DND-41 (cell line): ENCODE measurements around the gene PDE4B.

ENCODE experiments used
- EZH2 ChIP-seq: IDR thresholded peaks from 3 replicates; pipeline ENCODE4 v1.6.1; 2012; ENCODE audit warnings: borderline replicate concordance, low read depth, mild to moderate bottlenecking, moderate library complexity, low read length, inconsistent platforms; ENCODE audit not compliant: severe bottlenecking
- TF ChIP-seq, protein P1 (sequence below): IDR thresholded peaks from 2 replicates; pipeline ENCODE4 v1.5.1; 2012; ENCODE audit warnings: borderline replicate concordance, low read length, moderate library complexity, mild to moderate bottlenecking; ENCODE audit not compliant: poor library complexity, severe bottlenecking; ENCODE audit errors: extremely low read depth

DNA sequence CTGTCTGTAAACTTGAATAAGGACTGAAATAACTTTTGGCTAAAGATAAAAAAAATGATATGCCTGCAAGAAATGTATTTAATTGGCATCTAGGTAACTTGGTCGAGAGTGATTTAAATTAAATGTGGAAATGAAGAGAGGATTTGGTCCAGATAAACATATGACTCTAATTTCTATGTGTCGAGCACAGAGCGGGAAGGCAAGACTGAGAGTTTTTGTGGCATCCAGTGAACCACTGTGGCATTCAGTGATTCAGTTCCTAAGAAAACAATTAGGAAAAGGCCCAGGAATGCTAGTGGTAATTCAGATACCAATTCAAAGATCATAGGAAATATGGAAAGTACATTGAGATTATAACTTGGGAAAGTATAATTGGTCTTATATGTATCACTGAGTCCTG, 39.6 kb downstream of the PDE4B start:
- TF ChIP-seq, protein P1, sequence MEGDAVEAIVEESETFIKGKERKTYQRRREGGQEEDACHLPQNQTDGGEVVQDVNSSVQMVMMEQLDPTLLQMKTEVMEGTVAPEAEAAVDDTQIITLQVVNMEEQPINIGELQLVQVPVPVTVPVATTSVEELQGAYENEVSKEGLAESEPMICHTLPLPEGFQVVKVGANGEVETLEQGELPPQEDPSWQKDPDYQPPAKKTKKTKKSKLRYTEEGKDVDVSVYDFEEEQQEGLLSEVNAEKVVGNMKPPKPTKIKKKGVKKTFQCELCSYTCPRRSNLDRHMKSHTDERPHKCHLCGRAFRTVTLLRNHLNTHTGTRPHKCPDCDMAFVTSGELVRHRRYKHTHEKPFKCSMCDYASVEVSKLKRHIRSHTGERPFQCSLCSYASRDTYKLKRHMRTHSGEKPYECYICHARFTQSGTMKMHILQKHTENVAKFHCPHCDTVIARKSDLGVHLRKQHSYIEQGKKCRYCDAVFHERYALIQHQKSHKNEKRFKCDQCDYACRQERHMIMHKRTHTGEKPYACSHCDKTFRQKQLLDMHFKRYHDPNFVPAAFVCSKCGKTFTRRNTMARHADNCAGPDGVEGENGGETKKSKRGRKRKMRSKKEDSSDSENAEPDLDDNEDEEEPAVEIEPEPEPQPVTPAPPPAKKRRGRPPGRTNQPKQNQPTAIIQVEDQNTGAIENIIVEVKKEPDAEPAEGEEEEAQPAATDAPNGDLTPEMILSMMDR = no peak
- TF ChIP-seq EZH2 = no peak
